HFFc6 (cell line): ENCODE results near the gene DDIT4. TPM values are rescaled to one million over a fixed set of nuclear protein-coding genes. Genes with fewer than 3 reads are reported as not detected.

ENCODE experiments used
- DNase-seq: peaks from one replicate; pipeline ENCODE4 v3.0.0-alpha.2; 2018
- H3K27ac Mint-ChIP-seq: 2 replicates; pipeline ENCODE4 v1.8.0; 2020; ENCODE audit warnings: mild to moderate bottlenecking, mixed read lengths
- H3K27me3 Mint-ChIP-seq: 2 replicates; pipeline ENCODE4 v1.8.0; 2021; ENCODE audit warnings: mild to moderate bottlenecking, moderate library complexity, mixed read lengths; ENCODE audit not compliant: insufficient read depth
- H3K36me3 Mint-ChIP-seq: 2 replicates; pipeline ENCODE4 v1.8.0; 2021; ENCODE audit warnings: low read depth, mixed read lengths
- H3K4me1 Mint-ChIP-seq: 2 replicates; pipeline ENCODE4 v1.8.0; 2020; ENCODE audit warnings: low read depth, mixed read lengths
- H3K4me3 Mint-ChIP-seq: 2 replicates; pipeline ENCODE4 v1.8.0; 2020; ENCODE audit warnings: mild to moderate bottlenecking, moderate library complexity, mixed read lengths
- H3K9me3 Mint-ChIP-seq: 2 replicates; pipeline ENCODE4 v1.8.0; 2020; ENCODE audit warnings: mild to moderate bottlenecking, mixed read lengths
- total RNA-seq, 6 experiments: library from RNA; stranded (reverse); fragmentation: NEBNext Ultra II Directional; extraction: Animal tissue kit (Norgen Biotek cat#: 25700); gene quantifications; 2 replicates in 1 of 6; 3 replicates in 5 of 6; pipeline ENCODE4 v1.2.3, GENCODE V29; 2021
- TF ChIP-seq, protein P1 (sequence below): fragments of 200-600 bp; sonication (generic); IDR thresholded peaks from 2 replicates; pipeline ENCODE4 v1.5.0; 2021; ENCODE audit warnings: antibody characterized with exemption, mild to moderate bottlenecking

The DDIT4 gene
- total RNA-seq, 6 experiments from 2014 or later = 27.7 to 32.4 (median 30.0) TPM

DNA sequence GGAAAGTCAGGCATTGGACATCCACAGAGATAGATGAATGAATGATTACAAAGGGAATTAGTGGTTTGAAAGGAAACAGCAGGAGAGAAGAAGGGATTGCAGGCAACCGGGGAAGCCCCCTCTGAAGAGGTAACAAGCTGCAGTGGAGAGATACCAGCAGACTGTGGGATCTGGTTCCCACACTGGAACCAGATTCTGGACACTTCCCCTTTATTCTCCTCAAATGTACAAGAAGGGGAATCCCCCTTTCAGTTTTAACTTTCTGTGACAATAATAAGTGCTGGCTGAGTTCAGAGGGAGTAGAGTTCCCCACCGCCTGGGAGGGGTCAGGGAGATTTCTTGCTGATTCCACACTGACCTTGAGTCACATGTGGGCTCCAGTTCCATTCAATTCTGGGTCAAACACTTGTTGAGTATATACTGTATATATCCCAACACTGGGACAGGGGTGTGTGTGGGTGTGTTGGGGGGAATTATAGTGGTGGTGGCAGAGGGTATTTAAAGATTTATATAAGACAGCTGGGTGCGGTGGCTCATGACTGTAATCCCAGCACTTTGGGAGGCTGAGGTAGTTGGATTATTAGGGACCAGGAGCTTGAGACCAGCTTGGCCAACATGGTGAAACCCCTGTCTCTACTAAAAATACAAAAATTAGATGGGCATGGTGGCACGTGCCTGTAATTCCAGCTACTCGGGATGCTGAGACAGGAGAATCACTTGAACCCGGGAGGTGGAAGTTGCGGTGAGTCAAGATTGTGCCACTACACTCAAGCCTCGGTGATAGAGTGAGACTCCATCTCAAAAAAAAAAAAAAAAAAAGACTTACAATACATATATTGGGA is 16.5 kb upstream of the DDIT4 start:
- Mint-ChIP-seq H3K27me3 (peaks cover 3% of the 10 kb centered on the region; the same call in 1 of the 2 replicates), H3K4me1 (peaks cover 52% of the 10 kb centered on the region), H3K9me3 (no peaks in the 10 kb centered on the region), H3K4me3 (no peak overlapping the region), H3K36me3 (no peaks in the 10 kb centered on the region), H3K27ac (peak overlapping the region; percentile 14; the same call in 1 of the 2 replicates)
- TF ChIP-seq, protein P1, sequence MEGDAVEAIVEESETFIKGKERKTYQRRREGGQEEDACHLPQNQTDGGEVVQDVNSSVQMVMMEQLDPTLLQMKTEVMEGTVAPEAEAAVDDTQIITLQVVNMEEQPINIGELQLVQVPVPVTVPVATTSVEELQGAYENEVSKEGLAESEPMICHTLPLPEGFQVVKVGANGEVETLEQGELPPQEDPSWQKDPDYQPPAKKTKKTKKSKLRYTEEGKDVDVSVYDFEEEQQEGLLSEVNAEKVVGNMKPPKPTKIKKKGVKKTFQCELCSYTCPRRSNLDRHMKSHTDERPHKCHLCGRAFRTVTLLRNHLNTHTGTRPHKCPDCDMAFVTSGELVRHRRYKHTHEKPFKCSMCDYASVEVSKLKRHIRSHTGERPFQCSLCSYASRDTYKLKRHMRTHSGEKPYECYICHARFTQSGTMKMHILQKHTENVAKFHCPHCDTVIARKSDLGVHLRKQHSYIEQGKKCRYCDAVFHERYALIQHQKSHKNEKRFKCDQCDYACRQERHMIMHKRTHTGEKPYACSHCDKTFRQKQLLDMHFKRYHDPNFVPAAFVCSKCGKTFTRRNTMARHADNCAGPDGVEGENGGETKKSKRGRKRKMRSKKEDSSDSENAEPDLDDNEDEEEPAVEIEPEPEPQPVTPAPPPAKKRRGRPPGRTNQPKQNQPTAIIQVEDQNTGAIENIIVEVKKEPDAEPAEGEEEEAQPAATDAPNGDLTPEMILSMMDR = no peak
- no peak for DNase-seq

DNA sequence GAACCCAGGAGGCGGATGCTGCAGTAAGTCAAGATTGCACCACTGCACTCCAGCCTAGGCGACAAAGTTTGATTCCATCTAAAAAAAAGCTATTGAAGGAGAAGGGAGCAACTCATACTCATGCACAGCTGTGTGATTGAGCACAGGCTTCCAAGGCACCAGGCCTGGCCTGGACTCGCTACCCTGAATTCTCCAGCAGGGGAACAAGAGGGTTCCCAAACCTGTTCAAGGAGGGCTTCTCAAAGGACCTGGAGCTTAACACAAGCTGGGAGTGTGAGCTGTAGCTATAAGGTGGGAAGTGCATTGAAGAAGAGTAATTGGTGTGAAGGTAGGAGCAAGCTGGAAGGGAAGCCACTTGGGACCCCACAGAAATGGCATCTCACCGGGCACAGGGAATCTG is 15.1 kb upstream of the DDIT4 start:
- TF ChIP-seq, protein P1 = peak; percentile 20; the same call in 1 of the 2 replicates
- Mint-ChIP-seq H3K9me3 (no peaks in the 10 kb centered on the region), H3K4me1 (peaks cover 46% of the 10 kb centered on the region), H3K36me3 (no peaks in the 10 kb centered on the region), H3K27ac (peak overlapping the region; percentile 49), H3K27me3 (peaks cover 3% of the 10 kb centered on the region; the same call in 1 of the 2 replicates), H3K4me3 (no peak overlapping the region)
- DNase-seq = no peak

DNA sequence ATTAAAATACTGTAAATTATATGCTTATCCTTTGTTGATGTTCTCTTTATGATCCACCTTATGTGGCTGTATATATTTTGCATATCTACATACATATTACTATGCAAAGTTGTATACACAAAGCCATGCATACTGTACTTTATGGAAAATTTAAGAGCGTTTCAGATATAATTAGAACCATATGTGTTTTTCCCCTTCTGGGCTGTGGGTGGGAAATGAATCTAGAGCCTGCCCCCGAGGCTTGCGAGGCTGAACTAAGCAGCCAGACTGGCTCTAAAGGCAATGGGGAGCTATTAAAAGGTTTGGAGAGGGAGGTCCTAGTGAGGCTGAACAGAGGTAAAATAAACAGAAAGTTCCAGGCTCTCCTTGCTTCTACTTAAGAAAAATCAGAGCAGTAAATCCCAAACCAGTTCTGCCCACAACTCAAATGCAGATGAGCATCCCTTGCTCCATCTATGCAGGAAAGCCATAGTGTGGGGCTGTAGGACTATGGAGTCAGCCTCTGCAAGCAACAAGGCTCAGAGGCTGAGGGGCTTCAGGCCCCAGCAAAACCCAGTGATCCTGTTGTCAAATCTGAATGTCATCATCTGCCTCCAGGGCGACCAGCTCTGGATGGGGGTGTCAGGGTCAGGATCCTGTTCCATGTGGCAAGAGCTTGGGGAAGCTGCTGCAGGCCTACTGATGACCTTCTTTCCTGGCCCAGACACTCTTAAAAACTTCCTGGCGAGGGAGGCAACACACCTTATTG is 14.1 kb upstream of the DDIT4 start:
- TF ChIP-seq, protein P1 = no peak
- Mint-ChIP-seq H3K4me1 (peaks cover 44% of the 10 kb centered on the region), H3K9me3 (no peaks in the 10 kb centered on the region), H3K36me3 (no peaks in the 10 kb centered on the region), H3K27ac (peak overlapping the region; percentile 86), H3K27me3 (peaks cover 3% of the 10 kb centered on the region; the same call in 1 of the 2 replicates), H3K4me3 (peak overlapping the region; percentile 82)
- peak; percentile 74 for DNase-seq

DNA sequence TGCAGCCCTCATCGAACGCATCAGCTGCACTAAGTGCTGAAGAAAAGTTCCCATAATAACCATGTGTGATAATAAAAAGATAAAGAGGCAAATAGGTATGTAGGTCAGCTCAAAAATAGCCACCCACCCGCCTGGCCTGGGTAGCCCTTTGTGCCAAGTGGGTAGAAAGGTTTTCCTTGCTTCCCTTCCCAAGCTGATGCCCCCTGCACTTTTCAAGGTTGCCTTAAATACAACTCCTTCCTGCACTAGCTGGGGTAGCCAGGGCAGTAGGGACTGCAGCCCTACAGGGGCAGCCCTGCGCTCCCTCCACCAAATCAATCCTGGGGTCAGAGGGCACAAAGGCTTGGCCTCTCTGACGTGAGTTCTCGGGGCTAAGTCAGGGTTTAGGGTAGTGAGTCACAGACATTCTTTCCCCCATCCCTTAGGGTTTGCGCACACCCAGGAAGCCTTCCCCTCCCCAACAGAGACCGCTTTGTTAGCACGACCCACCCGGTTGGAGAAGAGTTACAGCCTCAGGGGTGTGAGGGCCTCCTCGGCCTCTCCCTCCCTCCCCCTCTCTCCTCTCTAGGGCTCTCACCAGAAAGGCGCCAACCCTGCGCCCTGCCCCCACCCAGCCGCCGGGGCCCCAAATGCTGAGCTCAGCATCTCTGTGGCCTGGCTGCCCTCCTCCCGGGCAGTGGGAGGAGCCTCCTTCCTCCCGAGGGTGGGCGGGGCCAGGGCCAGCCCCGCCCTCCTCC is 13.3 kb upstream of the DDIT4 start:
- Mint-ChIP-seq H3K4me1 (peaks cover 36% of the 10 kb centered on the region), H3K36me3 (no peaks in the 10 kb centered on the region), H3K9me3 (no peaks in the 10 kb centered on the region), H3K4me3 (peak overlapping the region; percentile 82), H3K27me3 (peaks cover 3% of the 10 kb centered on the region; the same call in 1 of the 2 replicates), H3K27ac (peak overlapping the region; percentile 86)
- DNase-seq = peak; percentile 66
- TF ChIP-seq, protein P1 = no peak
